ENCODE measurements around the gene CEP170B. TPM values are rescaled to one million over a fixed set of nuclear protein-coding genes. Genes with fewer than 3 reads are reported as not detected.

The CEP170B gene
- total and polyA plus RNA-seq, 9 of the 15 experiments (the other 6 are each of a cell fraction or from before 2014, with no cell fraction given), result 0.01 to 10.2 (median 2.2) TPM

- Histone ChIP-seq H3K4me3 (no peak overlapping the region), H3K9ac (ENCODE audit: insufficient read depth in 1 of 2, low read depth in 2 of 2, low read length in 2 of 2) (no peak overlapping the region), H3K9me1 (ENCODE audit: control insufficient read depth, insufficient read depth, low read length) (peaks cover 3% of the 10 kb centered on the region), H3K27ac (ENCODE audit: extremely low read depth, low read depth, low read length) (no peak overlapping the region), H4K20me1 (replicated peaks; ENCODE audit: control insufficient read depth, insufficient read depth, low read length) (0 out of 2 replicates have a peak, but pooled peaks cover 9% of the 10 kb centered on the region), H3K36me3 (ENCODE audit: control insufficient read depth, insufficient read depth, low read length) (no peaks in the 10 kb centered on the region), H2AFZ (ENCODE audit: low read depth, low read length) (no peak overlapping the region), H3K4me2 (ENCODE audit: insufficient read depth, low read length) (no peak overlapping the region), H3K9me3 (replicated peaks; ENCODE audit: control insufficient read depth, insufficient read depth, low read depth, low read length) (no peaks in the 10 kb centered on the region), H3K27me3 (ENCODE audit: control insufficient read depth in 2 of 2, insufficient read depth in 2 of 2, low read length in 2 of 2) (no peaks in the 10 kb centered on the region), H3K79me2 (ENCODE audit: control insufficient read depth, insufficient read depth, low read length) (peaks cover 17% of the 10 kb centered on the region), H3K4me1 (replicated peaks in 1 of 2; ENCODE audit: control insufficient read depth in 2 of 2, insufficient read depth in 2 of 2, low read length in 2 of 2) (peaks cover 0 to 79% of the 10 kb centered on the region in 2 experiments; a peak in 2 of 5 replicates)
- ATAC-seq, result no peak
- no peak for DNase-seq (ENCODE audit: extremely low read depth in 1 of 4, low spot score in 3 of 4)
- no TSS peak for BruUV-seq (replicated peaks)
- no peak for FAIRE-seq
- CTCF ChIA-PET (ENCODE audit: low intra/inter-chr PET ratio), result no interaction called here
- 85% methylated on average over 14 of the region's 18 CpGs for WGBS (ENCODE audit: insufficient coverage, low coverage, missing lambda C conversion rate)
- intact Hi-C loops (cut with micrococcal nuclease) (loop anchor here (10.0 kb wide), 1 partner anchor 105 kb away; no protein-coding TSS in a partner anchor), in situ Hi-C loops (cut with MboI) (no loop called here)
- POLR2A ChIA-PET, result no interaction called here
- TF ChIP-seq PBX2 (CRISPR knock-in tag; IDR thresholded peaks at IDR 0.05; ENCODE audit: low read depth) (no peak), PBX2 (tag; conservative IDR thresholded peaks at IDR 0.05; ENCODE audit: low read depth) (no peak), HOXB6 (CRISPR knock-in tag; IDR thresholded peaks at IDR 0.05; ENCODE audit: borderline replicate concordance) (no peak), SMC3 (conservative IDR thresholded peaks at IDR 0.05; ENCODE audit: insufficient read depth, low read depth, low read length) (no peak), ZSCAN32 (CRISPR knock-in tag; IDR thresholded peaks at IDR 0.05) (no peak), TFAP4 (CRISPR knock-in tag; IDR thresholded peaks at IDR 0.05; ENCODE audit: borderline replicate concordance) (no peak), CBFB (CRISPR knock-in tag; IDR thresholded peaks at IDR 0.05) (no peak), HEY1 (CRISPR knock-in tag; IDR thresholded peaks at IDR 0.05; ENCODE audit: borderline replicate concordance) (no peak), GTF2A2 (tag; IDR thresholded peaks at IDR 0.05) (no peak), SLC30A9 (CRISPR knock-in tag; IDR thresholded peaks at IDR 0.05) (no peak)
- TF ChIP-seq, protein P1, sequence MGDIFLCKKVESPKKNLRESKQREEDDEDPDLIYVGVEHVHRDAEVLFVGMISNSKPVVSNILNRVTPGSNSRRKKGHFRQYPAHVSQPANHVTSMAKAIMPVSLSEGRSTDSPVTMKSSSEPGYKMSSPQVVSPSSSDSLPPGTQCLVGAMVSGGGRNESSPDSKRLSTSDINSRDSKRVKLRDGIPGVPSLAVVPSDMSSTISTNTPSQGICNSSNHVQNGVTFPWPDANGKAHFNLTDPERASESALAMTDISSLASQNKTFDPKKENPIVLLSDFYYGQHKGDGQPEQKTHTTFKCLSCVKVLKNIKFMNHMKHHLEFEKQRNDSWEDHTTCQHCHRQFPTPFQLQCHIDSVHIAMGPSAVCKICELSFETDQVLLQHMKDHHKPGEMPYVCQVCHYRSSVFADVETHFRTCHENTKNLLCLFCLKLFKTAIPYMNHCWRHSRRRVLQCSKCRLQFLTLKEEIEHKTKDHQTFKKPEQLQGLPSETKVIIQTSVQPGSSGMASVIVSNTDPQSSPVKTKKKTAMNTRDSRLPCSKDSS (IDR thresholded peaks at IDR 0.05; ENCODE audit: low read depth, partially characterized antibody), result no peak
- TF ChIP-seq, protein P2, sequence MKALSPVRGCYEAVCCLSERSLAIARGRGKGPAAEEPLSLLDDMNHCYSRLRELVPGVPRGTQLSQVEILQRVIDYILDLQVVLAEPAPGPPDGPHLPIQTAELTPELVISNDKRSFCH (CRISPR knock-in tag; IDR thresholded peaks at IDR 0.05), result no peak
- TF ChIP-seq, protein P2 (tag; IDR thresholded peaks at IDR 0.05), result no peak
- TF ChIP-seq, protein P3, sequence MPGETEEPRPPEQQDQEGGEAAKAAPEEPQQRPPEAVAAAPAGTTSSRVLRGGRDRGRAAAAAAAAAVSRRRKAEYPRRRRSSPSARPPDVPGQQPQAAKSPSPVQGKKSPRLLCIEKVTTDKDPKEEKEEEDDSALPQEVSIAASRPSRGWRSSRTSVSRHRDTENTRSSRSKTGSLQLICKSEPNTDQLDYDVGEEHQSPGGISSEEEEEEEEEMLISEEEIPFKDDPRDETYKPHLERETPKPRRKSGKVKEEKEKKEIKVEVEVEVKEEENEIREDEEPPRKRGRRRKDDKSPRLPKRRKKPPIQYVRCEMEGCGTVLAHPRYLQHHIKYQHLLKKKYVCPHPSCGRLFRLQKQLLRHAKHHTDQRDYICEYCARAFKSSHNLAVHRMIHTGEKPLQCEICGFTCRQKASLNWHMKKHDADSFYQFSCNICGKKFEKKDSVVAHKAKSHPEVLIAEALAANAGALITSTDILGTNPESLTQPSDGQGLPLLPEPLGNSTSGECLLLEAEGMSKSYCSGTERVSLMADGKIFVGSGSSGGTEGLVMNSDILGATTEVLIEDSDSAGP (CRISPR knock-in tag; IDR thresholded peaks at IDR 0.05), result no peak
These were observed 4.8 kb downstream of the CEP170B start for GRCh38 chr14:104869669-104870367.

Measured in K562 (cell line).